ENCODE data around the gene MEG3.

Gene MEG3

DNA sequence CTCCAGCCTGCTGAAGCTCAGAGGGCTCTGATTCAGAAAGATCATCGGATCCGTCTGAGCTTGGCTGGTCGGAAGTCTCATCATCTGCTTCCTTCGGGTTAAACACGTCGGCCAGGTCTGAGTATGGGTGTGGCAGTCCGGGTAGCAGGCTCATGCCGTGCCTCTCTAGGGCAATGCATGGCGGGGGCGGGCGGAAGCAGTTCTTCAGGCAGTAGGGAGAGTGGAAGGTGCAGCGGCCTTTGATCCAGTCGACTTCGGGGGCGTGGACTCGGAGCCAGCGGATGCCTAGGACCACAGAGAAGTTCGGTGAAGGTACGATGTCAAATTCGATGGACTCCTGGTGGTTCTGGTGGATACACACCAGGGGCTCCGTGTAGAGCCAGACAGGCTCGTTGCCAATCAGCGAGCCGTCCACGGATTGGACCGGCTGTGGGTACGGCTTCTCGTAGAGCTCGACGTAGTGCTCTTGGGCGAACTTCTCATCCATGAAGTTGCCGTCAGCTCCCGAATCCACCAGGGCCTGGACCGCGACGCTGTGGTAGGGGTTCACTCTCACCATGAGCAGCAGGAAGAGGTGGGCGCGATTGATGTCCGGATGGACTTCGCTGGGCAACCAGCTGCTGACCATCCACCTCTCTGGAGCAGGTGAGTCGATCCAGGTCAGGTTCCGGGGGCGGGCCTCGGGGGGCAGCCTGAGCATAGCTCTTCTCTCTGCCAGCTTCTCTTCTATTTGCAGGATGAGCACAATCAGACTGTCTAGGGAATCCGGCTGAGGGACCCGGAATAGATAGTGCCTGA, 57.3 kb downstream of the MEG3 start:
- no peak for DNase-seq

DNA sequence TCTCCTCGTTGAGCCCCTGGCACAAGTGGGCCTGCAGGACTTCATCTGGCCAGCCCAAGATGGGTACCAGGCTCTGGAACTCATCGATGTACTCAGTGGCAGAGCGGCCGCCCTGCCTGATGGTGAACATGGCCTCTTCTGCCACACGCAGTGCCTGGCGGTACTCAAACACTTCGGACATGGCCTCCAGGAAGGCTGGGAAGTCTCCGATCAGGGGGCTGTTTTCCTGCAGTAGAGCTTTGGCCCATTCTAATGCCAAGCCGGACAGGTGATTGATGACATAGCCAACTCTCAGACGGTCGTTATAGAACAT, 57.8 kb downstream of the MEG3 start:
- no peak for DNase-seq

DNA sequence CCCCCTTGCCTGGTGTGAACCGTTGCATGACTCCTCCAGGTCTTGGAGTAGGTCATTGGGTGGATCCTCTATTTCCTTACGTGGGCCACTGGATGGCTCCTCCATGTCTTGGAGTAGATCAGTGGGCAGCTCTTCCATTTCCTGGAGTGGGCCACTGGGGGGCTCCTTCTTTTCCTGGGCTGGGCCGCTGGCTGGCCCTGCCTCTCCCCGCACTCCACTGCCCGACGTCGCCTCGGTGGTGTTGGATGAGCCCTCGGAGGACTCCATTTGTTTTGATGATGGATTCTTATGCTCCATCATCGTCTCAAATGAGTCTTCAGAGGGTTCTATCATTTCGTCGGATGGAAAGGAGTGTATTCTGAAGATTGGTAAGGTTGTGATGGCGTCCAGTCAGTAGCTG, 58.5 kb downstream of the MEG3 start:
- peak; percentile 13 for DNase-seq

DNA sequence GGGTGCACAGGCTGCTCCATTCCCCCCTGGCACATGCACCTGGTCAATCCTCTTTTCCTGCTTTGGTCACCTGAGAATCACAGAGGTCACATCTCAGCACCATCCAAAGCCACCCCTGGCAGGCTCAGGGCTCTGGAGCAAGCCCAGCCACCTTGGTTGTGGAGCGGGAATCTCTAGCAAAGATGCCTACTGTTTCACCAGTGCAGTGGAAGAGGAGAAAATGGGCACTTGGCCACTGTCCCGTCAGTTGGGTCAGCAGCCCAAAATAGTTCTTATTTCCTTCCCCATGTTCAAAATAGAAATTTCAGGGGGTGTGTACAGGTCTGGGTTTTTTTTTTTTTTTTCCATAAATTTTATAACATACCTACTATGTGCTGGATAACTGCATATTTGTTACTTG, 59.3 kb downstream of the MEG3 start:
- DNase-seq: peak; percentile 44

DNA sequence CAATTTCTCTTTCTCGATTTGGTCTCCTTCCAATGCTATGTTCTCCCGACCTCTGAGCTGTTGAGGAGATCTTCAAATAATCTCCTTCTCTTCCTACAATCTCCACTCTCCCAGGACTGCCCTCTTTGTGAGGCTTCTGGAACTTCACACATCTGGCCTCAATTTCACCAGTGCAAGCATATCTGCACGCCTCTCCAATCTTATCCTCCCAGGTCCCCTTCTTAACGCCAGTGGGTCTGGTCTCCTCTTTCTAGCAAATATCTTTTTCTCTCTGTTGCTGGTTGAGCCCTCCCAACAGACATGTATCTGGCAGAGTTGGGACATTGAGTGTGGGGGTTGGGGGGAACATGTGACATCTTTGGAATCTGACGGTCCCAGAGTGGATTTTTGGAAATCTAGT, 59.7 kb downstream of the MEG3 start:
- DNase-seq: peak; percentile 54

DNA sequence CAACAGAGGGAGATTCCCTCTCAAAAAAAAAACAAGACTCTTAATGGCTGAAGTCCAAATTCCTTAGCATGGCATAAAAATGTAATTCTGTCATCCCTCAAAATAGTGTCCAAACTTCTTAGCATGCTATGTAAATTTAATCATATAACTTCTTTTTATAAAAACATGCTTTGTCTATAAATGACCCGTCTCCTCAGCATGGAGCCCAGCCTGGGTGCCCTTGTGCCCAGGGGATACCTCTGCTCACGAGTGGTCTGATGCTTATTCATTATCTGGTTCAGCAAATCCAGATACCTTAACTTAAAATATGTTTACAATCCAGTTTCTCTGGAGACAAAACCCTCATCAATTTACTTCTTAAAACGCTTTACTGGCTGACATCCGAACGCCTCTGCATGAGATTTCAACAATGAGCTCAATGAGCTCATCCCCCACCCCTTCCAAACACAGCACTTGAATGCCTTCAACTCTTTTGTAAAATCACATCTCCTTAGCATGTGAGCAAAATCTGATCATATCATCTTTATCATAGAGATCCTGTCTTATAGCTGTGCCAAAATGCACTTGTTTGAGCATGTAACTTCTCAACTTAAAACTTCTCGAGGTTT, 61.9 kb downstream of the MEG3 start:
- DNase-seq: peak; percentile 18

DNA sequence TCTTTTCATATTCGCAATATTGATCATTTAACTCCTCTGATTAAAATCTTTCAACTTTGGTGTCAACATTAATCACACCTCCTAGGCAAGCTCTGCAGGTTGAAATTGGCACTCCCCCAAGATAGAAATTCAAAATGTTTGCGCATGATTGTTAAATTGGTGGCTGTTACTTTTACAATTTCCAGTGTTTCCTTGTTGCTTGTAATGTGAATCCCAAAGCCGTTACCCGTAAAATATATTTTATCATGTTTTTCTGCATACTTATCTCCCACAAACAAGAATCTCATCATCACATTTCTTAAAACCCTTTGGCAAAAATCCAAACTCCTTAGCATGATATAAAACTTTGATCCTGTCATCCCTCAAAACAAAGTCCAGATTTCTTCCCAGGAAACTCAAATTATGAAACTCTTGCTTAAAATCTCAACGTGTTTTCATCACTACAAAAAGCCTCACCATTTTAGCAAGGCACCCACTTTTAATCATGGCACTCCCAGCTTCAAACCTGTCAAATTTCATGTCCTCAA, 62.9 kb downstream of the MEG3 start:
- no peak for DNase-seq

DNA sequence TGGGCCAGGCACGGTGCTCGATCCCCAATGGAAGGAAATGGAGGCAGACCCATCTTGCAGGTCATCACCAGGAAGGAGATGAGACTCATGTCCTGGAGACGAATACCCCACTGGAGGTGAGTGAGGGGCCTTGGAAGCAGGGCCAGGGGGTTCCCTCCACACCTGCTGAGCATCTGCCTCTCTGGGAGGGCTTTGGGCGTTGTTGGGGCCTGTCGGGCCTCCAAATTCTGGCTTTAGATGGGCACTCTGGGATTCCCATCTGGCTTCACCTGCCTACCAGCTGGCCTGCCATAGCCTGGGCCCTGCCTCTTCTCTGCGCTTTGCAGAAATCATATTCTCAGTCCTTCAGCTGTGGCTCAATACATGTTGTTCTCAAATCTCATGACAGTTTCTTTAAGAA, 63.7 kb downstream of the MEG3 start:
- DNase-seq: peak; percentile 17

DNA sequence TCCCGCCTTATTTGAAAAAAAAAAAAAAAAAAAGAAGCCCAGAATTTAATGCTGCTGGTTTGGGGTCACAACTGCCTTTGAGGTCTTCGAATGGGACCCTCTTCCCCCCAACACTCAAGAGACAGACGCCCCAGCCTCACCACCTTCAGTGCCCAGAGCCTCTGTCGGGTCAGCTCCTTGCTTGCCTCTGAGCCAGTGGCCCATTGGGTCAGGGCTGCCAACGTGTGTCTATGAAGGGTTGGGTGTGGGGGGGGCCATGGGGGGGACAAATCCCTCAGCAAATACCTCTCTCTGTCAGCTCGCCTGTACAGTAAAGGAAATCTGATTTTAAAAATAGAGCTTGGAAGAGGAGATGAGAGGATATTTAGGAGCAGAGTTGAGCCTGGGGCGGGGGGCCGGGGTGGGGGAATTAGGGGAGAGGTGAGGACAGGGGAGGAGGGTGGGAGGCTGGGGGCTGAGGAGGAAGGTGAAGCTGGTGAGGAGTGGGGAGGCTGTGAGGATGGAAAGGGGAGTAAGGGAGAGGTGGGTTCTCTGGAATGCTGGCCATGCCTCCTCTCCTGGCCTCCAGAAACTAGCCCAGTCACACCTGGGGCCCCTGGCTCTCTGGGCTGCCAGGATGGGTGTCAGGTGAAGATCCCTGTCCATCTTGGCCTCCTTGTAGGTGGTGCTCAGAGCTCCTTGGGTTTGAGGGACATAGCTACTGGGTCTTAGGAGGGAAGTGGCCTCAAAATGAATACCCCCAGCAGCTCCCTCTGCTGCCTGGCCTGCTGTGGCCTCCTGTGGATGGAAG, 64.3 kb downstream of the MEG3 start:
- DNase-seq: peak; percentile 18

DNA sequence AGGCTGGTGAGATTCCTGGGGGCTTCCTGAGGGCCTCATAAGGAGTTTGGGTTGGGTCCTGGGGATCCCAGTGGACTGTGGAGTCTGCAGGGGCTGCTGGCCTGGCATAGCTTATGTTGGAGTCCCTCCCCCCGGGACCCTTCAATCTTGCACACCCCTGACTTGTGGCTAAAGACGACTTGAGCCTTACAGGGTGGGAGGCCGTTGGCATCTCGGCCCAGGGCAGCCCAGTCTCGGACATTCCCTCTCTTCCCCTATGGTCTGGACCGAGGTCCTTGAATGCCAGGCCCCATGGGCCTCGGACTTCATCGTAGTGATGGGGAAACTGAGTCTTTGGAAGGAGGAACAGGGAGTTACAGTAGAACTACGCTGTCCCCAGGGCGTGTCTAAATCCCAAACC, 65.1 kb downstream of the MEG3 start:
- peak; percentile 28 for DNase-seq

DNA sequence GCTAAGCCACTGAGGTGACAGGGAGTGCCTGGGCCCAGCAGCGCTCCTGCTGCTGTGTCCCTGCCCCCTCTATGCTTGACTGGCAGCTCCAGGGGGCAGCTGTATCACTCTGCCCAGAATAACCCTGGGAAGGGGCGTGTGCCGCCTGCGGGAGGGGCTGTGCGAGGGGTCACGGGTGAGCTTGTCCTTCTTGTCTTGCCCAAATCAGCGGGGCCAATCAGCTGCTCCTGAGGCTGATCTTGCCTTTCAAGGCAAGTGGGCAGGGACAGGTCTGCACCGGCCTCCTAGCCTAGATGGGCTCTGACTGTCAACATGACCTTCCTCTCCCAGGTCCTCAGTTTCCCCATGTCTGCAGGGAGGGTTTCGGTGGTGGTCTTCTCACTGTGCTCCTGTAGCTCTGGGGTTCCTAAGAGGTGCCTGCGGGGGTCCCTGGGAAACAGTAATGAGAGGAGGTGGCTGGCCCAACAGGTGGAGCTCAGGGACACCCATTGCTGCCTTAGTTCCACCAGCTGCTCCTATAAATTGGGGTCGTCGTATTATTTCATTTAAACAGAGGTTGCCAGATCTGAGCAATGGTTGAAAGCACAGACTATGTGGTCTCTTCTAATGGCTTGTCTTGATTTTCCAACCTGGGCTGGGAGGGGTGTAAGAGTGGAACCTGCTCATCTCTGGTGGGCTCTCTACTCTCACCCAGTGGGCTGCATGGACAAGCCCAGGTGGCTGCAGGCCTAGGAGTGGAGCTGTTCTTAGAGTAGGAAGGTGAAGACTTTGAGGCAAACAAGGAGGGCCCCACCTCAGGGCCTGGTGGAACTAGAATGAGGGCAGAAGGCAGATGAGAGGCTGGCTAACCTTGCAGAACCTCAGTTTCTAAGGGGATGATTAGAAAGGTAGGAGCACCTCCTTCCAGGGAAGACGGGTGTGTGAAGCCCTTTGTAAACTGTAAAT, 65.9 kb downstream of the MEG3 start:
- peak; percentile 31 for DNase-seq

DNA sequence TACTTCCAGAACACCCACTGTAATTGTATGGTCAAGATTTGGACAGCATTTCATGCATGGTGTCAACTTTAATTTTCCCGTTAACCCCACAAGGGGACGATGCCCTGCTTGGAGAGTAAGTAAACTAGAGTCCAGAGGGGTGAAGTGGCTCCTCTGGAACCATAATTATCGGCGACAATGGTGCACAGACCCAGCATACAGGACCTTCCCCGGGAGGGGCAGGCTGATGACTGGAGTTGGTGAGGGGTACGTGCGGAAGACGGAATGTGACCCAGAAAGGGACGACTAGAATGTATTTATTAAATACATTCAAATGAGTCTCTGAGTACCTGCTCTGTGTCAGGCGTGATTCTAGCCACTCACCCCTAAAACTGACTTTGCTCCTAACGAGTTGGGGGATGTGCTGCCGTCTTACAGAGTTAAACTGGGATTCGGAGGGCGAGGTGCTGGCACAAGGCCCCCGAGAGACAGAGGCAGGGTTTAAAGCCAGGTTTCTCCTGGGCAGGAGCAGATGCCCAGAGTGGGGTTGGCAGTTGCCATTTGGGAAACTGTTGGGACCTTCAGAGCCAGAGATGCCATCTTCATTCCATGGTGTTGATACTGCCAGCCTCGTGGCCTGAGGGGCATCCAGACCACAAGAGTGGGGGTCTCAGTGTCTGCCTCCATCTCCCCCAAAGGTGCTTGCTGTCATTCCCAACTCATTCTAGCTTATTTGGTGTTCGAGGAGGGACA, 66.7 kb downstream of the MEG3 start:
- peak; percentile 21 for DNase-seq

DNA sequence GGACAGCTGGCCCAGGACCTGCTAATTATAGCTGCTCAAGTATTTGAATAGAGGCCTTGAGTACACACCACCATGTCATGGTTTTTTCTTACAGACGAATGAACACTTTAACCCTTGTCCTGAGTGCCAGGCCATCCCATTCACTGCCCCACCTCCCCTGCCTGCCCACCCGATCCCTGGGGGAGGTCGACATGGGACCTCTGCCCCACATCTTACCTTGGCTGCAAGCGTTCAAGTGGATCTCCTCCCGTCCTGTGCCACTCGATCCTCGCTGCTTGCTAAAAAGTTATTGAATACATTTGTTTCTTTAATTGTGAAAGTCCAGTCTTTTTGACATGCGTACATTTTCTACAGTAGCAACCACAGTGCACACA, 67.3 kb downstream of the MEG3 start:
- no peak for DNase-seq

DNA sequence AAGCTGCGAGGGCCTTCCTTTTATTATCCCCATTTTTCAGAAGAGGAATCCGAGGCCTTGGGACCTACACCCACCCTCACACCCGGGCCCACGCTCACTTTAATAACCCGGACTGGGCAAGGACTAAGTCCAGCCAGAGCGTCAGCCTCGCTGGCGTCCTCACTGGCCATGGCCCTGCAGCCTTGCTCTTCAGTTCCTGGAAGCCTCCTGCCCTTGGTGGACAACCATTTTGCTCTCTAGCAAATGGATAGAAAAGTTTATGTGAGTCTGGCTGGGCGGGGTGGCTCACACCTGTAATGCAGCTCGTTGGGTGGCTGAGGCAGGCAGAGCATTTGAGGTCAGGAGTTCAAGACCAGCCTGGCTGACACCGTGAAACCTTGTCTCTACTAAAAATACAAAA, 67.8 kb downstream of the MEG3 start:
- DNase-seq: no peak

DNA sequence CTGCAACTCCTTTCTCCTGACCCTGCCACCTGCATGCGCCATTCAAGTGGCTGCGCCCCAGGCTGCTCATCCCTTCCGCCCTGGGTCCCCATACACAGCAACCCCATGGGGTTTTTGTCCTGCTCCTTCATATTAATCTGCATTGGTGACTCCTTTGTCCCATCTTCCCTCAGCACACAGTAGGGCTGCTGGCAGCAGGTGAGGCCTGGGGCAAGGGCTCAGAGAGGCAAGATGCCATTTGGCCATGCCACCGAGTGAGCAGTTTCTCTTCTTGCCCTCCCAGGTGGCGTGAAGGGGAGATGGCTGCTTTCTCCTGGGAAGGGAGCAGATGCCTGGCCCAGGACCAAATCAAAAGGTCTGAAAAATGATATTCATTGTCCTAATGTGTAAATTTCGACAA, 68.5 kb downstream of the MEG3 start:
- DNase-seq: no peak

DNA sequence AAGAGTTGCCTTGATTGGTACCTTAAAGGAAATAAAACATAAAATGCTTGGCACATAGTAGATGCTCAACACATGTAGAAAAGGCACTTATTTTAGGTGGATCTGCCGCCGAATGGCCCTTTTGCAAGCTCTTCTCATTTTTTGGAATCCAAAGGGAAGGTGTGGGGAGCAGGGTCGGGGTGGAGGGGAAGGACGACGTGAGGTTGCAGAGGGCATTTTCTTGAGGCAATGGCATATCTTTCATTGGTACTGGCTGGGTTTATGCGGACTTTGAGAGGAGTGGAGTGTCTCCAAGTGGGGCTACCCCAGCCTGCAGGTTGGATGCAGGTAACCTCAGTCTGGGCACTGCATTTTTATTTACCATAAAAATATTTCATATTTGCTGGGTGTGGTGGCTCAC, 69.5 kb downstream of the MEG3 start:
- no peak for DNase-seq

DNA sequence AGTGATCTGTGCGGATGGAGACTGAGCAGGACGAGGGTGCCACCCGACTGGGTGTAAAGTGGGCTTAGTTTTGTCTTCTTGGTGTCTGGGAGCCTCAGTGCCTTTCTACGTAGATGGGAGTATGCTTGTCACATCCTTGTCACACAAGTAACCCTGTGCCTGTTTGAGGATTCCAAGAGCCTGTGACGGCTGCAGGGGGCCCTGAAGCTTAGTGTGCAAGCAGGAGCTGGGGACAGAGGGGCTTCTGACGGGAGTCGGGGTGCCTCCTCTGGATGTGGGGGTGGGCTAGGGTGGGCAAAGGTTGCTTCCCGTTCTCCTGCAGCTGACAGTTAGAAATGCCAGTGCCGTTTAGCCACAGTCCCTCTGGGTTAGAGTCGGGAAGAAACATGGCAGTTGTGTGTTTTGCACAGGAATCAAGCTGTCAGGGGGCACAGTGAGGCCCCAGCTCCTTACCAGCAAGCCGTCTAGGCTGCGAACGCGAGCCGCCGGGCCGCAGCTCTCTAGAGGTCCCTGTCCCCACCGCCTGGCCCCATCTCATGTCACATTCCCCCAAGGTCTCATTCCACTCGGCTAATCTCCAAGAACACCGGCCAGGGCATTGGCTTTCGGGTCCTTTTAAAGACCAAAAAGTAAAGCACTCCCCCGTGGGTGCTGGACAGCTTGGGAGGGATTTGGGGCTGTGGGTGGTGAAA, 70.6 kb downstream of the MEG3 start:
- DNase-seq: no peak

DNA sequence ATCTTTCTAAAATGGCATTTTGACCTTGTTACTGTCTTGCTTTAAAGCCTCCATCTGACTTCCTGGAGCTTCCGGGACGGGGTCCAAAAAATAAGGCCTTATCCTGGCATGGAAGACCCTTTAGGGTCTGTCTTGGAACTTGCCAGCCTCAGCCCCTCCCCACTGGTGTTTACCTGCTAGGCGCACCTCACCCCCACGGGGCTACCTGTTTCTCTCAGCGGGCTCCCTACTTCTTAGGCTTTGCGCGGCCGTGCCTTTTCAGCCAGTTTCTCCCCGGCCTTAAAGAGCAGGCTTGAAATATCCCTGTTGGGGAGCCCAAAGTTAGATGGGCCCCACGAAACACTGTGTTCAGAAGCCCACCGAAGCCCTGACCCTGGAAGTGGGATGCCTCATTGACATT, 72.5 kb downstream of the MEG3 start:
- DNase-seq: no peak

DNA sequence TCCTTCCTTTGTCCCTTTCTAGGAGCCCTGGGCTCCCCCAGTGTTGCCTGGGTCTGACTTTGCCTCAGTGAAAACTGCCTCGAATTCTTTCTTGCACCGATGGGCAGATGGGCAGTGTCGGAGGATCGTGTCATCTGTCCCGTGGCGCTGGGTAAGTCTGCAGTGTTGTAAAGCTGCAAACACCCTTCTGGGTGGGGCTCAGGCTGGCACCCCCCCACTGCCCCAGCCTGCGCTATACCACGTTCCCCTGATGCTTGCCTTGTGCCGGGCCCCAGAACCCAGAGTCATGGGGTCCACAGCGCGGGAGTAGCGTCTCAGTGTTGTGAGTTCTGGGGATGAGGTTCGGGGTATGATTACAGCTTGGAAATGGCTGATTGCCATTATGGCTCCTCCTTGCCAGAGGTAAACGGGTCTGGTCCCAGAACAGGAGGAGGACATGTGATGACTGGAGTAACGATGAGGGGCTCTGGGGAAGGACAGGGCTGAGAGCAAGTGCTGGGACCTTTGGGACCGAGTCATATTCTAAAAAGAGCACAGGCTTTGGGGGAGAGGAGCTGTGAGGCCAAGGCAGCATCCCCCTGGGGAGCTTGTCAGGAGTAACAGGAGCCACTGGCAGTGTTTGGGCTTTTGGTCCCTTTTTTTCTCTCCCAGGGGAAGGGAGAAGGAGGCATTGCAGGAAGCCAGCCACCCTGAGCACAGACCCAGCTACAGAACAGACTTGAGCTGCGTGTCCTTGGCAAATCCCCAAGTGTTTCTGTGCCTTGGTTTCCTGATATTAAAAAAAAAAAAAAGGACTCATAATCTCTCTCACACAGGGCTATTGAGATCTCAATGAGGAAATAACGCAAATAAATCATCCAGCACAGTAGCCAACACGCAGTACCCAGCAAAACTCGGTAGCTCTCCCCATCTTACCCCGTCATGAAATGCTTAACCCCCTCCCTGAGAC, 73.3 kb downstream of the MEG3 start:
- DNase-seq: no peak
